K562 treated with DMSO at 1 percent for 24 hours (cell line): ENCODE measurements around the gene GNMT. TPM values are rescaled to one million over a fixed set of nuclear protein-coding genes. Genes with fewer than 3 reads are reported as not detected.

ENCODE experiments used
- total RNA-seq: library from RNA; unstranded; fragments of 300-600 nt; gene quantifications from 2 replicates; pipeline ENCODE4 v1.2.3, GENCODE V29; 2022; ENCODE audit warnings: low read depth; ENCODE audit not compliant: insufficient read depth

Gene GNMT
- total RNA-seq = not detected in 2 replicates

DNA sequence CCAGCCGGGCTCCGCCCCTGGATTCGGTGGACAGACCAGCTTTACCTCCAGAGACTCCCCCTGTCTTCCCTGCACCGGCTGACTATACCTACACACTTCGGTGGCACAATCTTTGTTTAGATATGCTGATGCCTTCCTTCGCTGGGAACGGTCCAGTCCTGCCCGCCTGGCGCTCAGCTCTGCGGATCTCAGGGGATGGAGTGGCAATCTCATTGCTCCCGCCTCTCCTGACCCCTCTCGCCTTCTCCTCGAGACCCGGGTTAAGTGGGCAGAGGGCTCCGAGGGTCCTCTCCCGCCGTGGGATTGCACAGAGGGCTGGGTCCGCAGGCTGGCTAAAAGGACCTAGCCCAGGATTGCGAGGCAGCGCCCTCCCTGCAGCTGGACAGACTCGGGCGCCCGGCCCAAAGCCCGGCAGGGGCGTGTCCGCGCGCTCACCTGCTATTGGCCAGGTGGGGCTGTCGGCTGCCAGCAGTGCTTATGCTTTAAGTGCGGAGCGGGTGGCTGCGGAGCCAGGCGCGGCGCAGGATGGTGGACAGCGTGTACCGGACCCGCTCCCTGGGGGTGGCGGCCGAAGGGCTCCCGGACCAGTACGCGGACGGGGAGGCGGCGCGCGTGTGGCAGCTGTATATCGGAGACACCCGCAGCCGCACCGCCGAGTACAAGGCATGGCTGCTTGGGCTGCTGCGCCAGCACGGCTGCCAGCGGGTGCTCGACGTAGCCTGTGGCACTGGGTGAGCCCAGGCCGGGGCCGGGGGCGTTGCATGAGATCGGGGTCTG lies at the start of gene GNMT:
GNMT (plus strand) TSS at position 512 of the 777 bp plus-strand sequence; CDS start at position 526, 14 bp downstream.

DNA sequence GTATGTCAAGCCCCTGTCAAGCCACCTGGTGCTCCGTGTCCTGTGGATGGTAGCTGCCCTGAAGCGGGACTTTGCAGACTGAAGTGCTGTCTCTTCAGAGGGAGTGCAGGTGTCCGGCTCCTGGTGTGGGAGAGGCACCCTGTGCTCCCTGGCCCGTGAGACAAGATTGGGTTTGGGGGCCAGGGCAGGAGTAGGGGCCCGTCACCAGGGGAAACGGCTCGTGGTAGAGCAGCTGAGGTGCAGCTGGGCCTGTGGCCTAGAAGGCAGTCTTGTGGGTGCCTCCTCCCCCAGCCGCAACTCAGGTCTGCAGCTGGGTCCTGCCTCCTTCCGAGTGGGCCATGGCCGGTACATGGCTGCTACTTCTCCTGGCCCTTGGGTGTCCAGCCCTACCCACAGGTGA lies 44.8 kb upstream of the GNMT start, which contains the start of gene PTCRA:
PTCRA (plus strand) TSS at position 322 of the 400 bp plus-strand sequence; CDS start at position 339, 17 bp downstream.

DNA sequence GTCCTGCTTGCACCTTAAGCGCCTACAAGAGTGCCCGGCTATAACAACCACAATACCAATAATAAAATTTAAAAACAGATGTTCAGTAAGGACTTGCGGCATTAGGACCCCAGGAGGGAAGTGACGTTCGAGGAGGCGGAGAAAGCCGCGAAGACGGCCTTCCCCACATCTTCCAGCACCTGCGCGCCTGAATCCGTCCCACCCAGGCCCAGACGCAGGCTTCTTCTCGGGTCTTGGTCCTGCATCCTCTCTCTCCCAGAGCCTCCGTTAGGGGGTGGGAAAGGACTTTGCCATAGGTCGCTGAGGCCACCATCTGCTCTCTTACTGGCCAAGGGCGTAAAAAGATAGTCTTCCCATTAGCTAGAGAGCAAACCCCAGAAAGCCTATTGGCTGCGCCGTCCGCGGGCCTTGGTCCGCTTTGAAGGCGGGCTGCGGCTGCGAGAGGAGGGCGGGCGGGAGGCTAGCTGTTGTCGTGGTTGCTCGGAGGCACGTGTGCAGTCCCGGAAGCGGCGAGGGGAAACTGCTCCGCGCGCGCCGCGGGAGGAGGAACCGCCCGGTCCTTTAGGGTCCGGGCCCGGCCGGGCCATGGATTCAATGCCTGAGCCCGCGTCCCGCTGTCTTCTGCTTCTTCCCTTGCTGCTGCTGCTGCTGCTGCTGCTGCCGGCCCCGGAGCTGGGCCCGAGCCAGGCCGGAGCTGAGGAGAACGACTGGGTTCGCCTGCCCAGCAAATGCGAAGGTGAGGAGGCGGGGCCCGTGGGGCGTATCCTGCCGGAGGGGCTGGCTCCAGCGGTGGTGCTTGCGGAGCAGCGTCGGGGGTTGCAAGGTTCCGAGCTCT lies 31.4 kb upstream of the GNMT start, which contains the start of gene CNPY3:
CNPY3 (plus strand) TSS at position 495 of the 835 bp plus-strand sequence; CDS start at position 586, 91 bp downstream.

DNA sequence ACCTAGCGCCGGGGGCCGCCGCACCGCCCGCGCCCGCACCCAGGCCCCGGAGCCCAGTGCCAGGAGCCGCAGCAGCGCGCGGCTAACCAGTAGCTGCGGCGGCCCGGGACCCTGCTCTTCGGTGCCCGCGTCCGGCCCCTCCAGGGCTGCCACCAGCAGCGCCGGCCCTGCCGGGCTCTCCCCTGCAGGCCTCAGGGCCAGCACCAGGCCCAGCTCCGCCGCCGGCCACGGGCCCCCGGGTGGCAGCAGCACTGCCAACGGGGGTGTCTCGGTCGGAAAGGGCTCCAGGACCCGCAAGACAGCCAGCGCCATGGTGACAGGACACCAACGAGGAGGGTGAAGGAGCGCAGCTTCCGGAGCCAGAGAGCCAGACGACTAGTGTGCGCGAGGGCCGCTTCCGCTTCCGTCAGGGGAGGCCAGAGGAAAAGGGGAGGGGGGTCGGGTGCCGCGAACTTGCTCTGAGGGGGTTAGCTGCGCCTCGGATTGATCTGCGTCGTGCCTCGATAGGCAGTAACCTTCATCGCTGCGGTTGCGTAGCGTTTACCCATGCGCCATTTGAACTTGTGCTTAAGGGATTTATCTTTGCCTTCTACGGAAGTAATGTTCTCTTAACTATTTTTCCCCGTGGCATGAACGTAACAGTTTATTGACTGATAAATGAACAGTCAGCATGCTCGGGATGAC lies 18.4 kb downstream of the GNMT start, which contains the start of gene PEX6:
PEX6 (minus strand) TSS at position 343 of the 684 bp plus-strand sequence; CDS start at position 312, 31 bp downstream.

DNA sequence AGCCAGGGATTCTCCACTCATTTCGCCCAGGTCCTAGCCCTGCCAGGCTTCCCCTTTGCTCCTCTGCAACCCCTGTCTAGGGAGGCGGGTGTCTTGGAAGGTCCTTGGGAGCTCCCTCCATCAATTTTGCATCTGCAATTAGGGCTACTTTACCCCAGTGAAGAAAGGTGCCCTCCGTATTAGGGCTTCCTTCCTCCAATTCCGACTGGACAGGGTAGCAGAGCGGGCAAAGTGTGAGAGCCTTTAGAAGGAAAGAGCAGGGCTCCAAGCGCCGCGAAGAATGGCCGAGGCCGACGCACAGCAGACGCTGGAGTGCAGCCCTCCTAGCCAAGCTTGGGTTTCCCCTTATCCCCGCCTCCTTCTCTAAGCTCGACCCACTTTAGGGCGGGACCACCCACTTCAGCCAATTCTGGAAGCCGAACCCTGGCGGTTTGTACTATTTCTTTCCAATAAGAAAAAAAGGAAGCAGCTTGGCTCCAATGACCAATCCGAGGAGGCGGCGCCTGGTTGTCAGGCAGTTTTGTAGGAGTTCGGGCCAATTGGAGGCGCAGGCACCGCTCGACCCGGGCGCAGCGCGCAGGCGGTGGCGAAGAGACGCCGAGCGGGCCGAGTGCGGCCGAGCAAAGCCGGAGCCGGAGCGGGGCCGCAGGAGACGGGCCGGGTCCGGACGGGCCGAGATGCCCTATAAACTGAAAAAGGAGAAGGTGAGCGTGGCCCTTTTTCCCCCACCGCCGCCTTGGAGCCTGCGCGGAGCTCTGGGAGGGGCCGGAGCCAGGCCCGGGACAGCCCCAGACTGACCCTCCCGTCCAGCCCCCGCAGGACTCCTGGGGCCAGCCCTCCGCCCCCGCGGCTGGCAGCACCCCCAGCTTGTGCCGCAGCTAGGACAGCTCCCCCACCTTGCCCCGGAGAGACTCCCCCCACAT lies 23.7 kb downstream of the GNMT start, which contains the start of gene PPP2R5D:
PPP2R5D (plus strand) TSS at position 570 of the 923 bp plus-strand sequence; CDS start at position 678, 108 bp downstream.

Other genes with a start within 250 kb of the GNMT start
- not detected in 2 replicates for gene PRPH2, start 238.2 kb upstream of the GNMT start, total RNA-seq
- gene TBCC, start 214.7 kb upstream of the GNMT start, total RNA-seq = 53.8 and 56.4 TPM in 2 replicates
- gene BICRAL, start 178.7 kb upstream of the GNMT start, total RNA-seq = 5.7 and 6.3 TPM in 2 replicates
- gene RPL7L1, start 81.1 kb upstream of the GNMT start, total RNA-seq = 85.4 and 87.5 TPM in 2 replicates
- gene PTCRA, start 44.7 kb upstream of the GNMT start, total RNA-seq = not detected in 2 replicates
- 33.9 and 34.0 TPM in 2 replicates for gene CNPY3, start 31.3 kb upstream of the GNMT start, total RNA-seq
- gene PEX6, start 18.4 kb downstream of the GNMT start, total RNA-seq = 65.7 and 67.2 TPM in 2 replicates
- 59.4 and 61.1 TPM in 2 replicates for gene PPP2R5D, start 23.8 kb downstream of the GNMT start, total RNA-seq
- gene MEA1, start 53.2 kb downstream of the GNMT start, total RNA-seq = 111 and 113 TPM in 2 replicates
- 218 and 222 TPM in 2 replicates for gene KLHDC3, start 53.5 kb downstream of the GNMT start, total RNA-seq
- gene RRP36, start 60.9 kb downstream of the GNMT start, total RNA-seq = 101 and 112 TPM in 2 replicates
- gene CUL7, start 93.1 kb downstream of the GNMT start, total RNA-seq = 47.9 and 48.5 TPM in 2 replicates
- gene MRPL2, start 98.7 kb downstream of the GNMT start, total RNA-seq = 128 and 144 TPM in 2 replicates
- gene KLC4, start 98.9 kb downstream of the GNMT start, total RNA-seq = 38.1 and 46.4 TPM in 2 replicates
- gene PTK7, start 115.6 kb downstream of the GNMT start, total RNA-seq = 15.6 TPM in 2 replicates
- gene SRF, start 210.5 kb downstream of the GNMT start, total RNA-seq = 39.2 and 40.6 TPM in 2 replicates
- gene CUL9, start 221.4 kb downstream of the GNMT start, total RNA-seq = 21.6 and 25.5 TPM in 2 replicates